Hematopoietic multipotent progenitor cell treated with erythropoietin and hydrocortisone succinate and interleukin-3 and kit ligand, for 15 days (in vitro differentiated cells): ENCODE measurements around the gene SERPINB5.

Source experiments
- DNase-seq: peaks from one replicate; pipeline ENCODE4 v3.0.0-alpha.2; 2015; ENCODE audit warnings: low spot score

SERPINB5 gene

GRCh38 chr18:63528863-63529492 lies 52.2 kb downstream of the SERPINB5 start:
- DNase-seq = no peak

- DNase-seq = no peak
These were observed 55.7 kb downstream of the SERPINB5 start for GRCh38 chr18:63532471-63532870.

GRCh38 chr18:63534615-63535014 lies 57.9 kb downstream of the SERPINB5 start:
- no peak for DNase-seq

- DNase-seq = no peak
These were observed 63.2 kb downstream of the SERPINB5 start for GRCh38 chr18:63539904-63540510.

- no peak for DNase-seq
These were observed 65.3 kb downstream of the SERPINB5 start, which contains the start of gene SERPINB12 for GRCh38 chr18:63542069-63542468. TSS of gene SERPINB12 (plus strand) at chr18:63542369. CDS start at chr18:63556160, 13,791 bp downstream.

- no peak for DNase-seq
These were observed 67.3 kb downstream of the SERPINB5 start for GRCh38 chr18:63544017-63544416.

GRCh38 chr18:63545000-63545399 lies 68.2 kb downstream of the SERPINB5 start:
- DNase-seq = no peak

GRCh38 chr18:63550068-63550467 lies 73.3 kb downstream of the SERPINB5 start:
- DNase-seq = no peak

- no peak for DNase-seq
These were observed 75.0 kb downstream of the SERPINB5 start for GRCh38 chr18:63551769-63552168.

- DNase-seq = no peak
These were observed 75.8 kb downstream of the SERPINB5 start for GRCh38 chr18:63552581-63552980.

- no peak for DNase-seq
These were observed 76.3 kb downstream of the SERPINB5 start for GRCh38 chr18:63553081-63553480.
